Measurements from ENCODE around the gene DAB2.

DAB2 gene

GRCh38 chr5:39333104-39333503, 91.7 kb downstream of the DAB2 start:
- no peak for DNase-seq

- no peak for DNase-seq
These were observed 92.9 kb downstream of the DAB2 start for GRCh38 chr5:39331861-39332381.

GRCh38 chr5:39328731-39329130, 96.0 kb downstream of the DAB2 start:
- no peak for DNase-seq

- DNase-seq: no peak
These were observed 101.2 kb downstream of the DAB2 start for GRCh38 chr5:39323542-39323941.
